ENCODE measurements around the gene MSRB3. TPM values are rescaled to one million over a fixed set of nuclear protein-coding genes. Genes with fewer than 3 reads are reported as not detected.

MSRB3 gene
- total RNA-seq, 1 donor from 2014 or later: 18.3 TPM

DNA sequence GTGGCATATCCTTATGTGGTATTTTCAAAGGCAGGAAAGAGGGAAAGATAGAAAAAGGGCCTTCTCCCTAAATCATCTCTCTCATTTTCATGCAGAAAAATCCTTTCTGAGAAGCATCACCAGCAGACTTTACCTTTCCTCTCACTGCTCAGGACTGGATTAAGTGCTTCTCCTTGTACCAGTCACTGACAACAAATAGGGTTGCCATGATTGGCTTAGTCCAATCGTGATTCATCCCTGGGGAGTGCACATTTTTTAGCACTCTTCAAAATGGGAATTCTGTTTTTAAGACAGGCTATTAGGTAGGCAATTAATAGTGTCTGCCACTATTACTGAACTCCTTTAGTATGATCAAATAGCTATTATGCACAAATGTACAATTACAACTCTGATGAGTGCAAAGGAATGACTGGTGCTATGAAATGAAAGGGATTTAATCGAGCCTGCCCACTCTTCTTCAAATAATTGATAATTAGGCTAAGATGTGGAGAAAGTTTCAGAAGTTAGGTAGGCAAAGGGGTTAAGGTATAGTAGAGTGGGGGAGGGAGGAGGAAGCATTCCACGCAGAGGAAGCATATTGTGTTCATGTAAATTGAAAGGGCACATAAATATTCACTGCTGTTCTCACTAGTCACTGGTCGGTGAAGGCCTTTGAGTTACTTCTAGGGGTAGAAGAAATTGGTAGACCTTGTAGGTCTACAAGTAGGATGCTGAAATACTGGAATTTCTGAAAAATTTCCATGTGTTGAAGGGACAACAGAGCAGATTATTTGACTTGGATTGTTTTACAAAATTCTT lies 84.0 kb downstream of the MSRB3 start:
- H3K27me3 ChIP-seq (ENCODE audit: control insufficient read depth, insufficient read depth, low read length): no peaks in the 10 kb centered on the region
- H3K36me3 ChIP-seq (ENCODE audit: control insufficient read depth, insufficient read depth, low read length): no peaks in the 10 kb centered on the region
- H3K4me3 ChIP-seq (ENCODE audit: low read depth, low read length): no peak overlapping the region
- TF ChIP-seq, protein P1, sequence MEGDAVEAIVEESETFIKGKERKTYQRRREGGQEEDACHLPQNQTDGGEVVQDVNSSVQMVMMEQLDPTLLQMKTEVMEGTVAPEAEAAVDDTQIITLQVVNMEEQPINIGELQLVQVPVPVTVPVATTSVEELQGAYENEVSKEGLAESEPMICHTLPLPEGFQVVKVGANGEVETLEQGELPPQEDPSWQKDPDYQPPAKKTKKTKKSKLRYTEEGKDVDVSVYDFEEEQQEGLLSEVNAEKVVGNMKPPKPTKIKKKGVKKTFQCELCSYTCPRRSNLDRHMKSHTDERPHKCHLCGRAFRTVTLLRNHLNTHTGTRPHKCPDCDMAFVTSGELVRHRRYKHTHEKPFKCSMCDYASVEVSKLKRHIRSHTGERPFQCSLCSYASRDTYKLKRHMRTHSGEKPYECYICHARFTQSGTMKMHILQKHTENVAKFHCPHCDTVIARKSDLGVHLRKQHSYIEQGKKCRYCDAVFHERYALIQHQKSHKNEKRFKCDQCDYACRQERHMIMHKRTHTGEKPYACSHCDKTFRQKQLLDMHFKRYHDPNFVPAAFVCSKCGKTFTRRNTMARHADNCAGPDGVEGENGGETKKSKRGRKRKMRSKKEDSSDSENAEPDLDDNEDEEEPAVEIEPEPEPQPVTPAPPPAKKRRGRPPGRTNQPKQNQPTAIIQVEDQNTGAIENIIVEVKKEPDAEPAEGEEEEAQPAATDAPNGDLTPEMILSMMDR (IDR thresholded peaks at IDR 0.05; ENCODE audit: insufficient read depth, low read length, poor library complexity, severe bottlenecking): no peak
- DNase-seq (ENCODE audit: low read depth): no peak

GRCh38 chr12:65364046-65364445 lies 85.6 kb downstream of the MSRB3 start:
- H3K4me3 ChIP-seq (ENCODE audit: low read depth, low read length): no peak overlapping the region
- TF ChIP-seq, protein P1 (IDR thresholded peaks at IDR 0.05; ENCODE audit: insufficient read depth, low read length, poor library complexity, severe bottlenecking): no peak
- H3K36me3 ChIP-seq (ENCODE audit: control insufficient read depth, insufficient read depth, low read length): no peaks in the 10 kb centered on the region
- no peak for DNase-seq (ENCODE audit: low read depth)
- H3K27me3 ChIP-seq (ENCODE audit: control insufficient read depth, insufficient read depth, low read length): no peaks in the 10 kb centered on the region

DNA sequence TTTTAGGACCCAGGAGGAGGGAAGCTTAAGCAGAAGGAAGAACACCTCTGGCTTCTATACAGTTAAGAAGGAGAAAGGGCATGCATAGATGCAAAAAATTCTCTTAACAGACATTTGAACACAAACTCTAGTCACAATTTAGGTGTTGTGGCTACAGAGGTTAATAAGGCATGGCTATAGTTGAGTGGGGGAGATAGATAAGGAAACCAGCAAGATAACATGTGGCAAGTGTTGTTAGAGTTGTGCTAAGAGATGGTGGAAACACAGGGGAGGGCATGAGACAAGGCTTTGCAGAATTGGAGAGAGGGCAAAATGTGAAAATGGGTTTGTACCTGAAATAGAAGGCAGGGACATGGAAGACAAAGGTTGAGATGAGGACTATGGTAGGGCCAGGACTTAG lies 88.9 kb downstream of the MSRB3 start:
- no peak for DNase-seq (ENCODE audit: low read depth)
- H3K4me3 ChIP-seq (ENCODE audit: low read depth, low read length): no peak overlapping the region
- TF ChIP-seq, protein P1 (IDR thresholded peaks at IDR 0.05; ENCODE audit: insufficient read depth, low read length, poor library complexity, severe bottlenecking): no peak
- no peaks in the 10 kb centered on the region for H3K27me3 ChIP-seq (ENCODE audit: control insufficient read depth, insufficient read depth, low read length)
- no peaks in the 10 kb centered on the region for H3K36me3 ChIP-seq (ENCODE audit: control insufficient read depth, insufficient read depth, low read length)

DNA sequence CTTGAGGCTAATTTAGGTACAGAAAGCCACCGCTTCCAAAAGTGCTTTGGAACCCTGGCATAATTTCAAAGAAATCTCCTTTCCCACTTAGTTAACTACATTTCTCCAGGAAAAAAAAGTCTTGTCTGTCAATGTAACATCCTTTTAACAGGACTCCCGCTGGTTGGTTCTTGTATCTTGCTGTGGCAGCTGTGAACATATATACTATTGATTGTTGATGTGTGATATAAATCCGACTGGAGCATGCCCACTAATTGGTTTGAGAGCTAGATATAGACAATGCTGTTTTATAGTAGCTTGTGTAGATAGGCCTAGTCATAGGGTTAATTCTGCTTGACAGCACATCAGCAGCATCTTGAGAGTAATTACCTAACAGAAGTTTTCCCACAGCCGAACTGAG lies 89.6 kb downstream of the MSRB3 start:
- TF ChIP-seq, protein P1 (IDR thresholded peaks at IDR 0.05; ENCODE audit: insufficient read depth, low read length, poor library complexity, severe bottlenecking): no peak
- DNase-seq (ENCODE audit: low read depth): no peak
- no peaks in the 10 kb centered on the region for H3K27me3 ChIP-seq (ENCODE audit: control insufficient read depth, insufficient read depth, low read length)

GRCh38 chr12:65372574-65372973 lies 94.1 kb downstream of the MSRB3 start:
- Histone ChIP-seq H3K4me3 (ENCODE audit: low read depth, low read length) (no peak overlapping the region), H3K36me3 (ENCODE audit: control insufficient read depth, insufficient read depth, low read length) (no peaks in the 10 kb centered on the region), H3K27me3 (ENCODE audit: control insufficient read depth, insufficient read depth, low read length) (no peaks in the 10 kb centered on the region)
- no peak for DNase-seq (ENCODE audit: low read depth)
- TF ChIP-seq, protein P1 (IDR thresholded peaks at IDR 0.05; ENCODE audit: insufficient read depth, low read length, poor library complexity, severe bottlenecking): no peak

More for the DNA sequence above, 89.6 kb downstream of the MSRB3 start:
- no peaks in the 10 kb centered on the region for H3K36me3 ChIP-seq (ENCODE audit: control insufficient read depth, insufficient read depth, low read length)
- no peak overlapping the region for H3K4me3 ChIP-seq (ENCODE audit: low read depth, low read length)

DNA sequence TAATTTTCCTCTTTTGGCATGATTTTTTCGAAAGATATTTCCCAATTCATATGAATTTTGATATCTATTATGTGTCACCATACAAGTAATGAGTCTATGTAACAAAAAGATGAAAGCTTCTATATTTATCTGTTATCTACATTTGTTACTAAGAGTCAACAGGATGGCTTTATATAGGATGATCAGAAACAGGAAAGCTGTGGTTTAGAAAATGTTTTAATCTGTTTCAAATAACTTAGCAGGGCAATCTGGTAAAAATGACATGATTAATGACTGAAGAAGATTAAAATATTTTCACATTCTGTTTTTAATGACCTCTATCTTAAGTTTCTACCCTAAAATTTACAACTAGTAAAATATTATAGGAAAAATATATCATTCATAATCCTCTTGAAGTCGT lies 105.8 kb downstream of the MSRB3 start:
- no peaks in the 10 kb centered on the region for H3K36me3 ChIP-seq (ENCODE audit: control insufficient read depth, insufficient read depth, low read length)
- H3K4me3 ChIP-seq (ENCODE audit: low read depth, low read length): no peak overlapping the region
- no peaks in the 10 kb centered on the region for H3K27me3 ChIP-seq (ENCODE audit: control insufficient read depth, insufficient read depth, low read length)
- DNase-seq (ENCODE audit: low read depth): no peak
- TF ChIP-seq, protein P1 (IDR thresholded peaks at IDR 0.05; ENCODE audit: insufficient read depth, low read length, poor library complexity, severe bottlenecking): no peak

Data from kidney epithelial cell (primary cell).